ENCODE results near the gene ARAP1.

DNA sequence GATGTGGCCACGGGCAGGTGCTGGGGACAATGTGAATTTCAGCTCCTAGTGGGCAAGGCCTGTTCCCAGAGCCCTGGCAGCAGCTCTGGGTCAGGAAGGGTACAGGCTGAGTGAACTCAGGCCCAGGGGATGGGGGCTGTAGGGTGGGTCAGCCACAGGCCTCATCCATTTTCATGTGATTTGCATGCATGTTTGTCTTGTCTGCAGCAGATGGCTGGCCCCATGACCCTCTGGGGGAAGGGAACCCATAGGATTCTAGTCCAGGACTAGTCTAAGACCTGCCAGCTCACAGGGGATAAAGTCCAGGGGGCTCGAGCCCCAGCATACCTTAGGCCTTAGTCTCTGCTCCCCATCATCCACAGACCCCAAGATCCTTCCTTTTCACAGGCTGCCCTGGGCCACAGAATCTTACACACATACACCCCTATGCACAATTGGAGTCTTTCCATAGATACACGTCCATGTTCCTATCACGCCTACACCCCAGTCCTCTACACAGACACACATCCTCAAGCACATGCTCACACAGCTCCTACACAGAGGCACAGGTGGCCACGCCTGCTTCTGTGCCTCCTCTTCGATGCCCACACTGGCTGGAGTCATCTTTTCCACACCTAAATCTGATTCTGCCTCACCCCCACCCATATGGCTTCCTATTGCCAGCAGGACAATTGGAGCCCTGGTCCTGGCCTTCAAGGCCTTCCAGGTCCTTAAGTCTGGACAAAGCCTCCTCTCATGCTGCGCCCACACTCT is 103.6 kb downstream of the ARAP1 start:
- TF ChIP-seq EZH2phosphoT487 (IDR thresholded peaks at IDR 0.05; ENCODE audit: borderline replicate concordance): no peak
- TF ChIP-seq, protein P1, sequence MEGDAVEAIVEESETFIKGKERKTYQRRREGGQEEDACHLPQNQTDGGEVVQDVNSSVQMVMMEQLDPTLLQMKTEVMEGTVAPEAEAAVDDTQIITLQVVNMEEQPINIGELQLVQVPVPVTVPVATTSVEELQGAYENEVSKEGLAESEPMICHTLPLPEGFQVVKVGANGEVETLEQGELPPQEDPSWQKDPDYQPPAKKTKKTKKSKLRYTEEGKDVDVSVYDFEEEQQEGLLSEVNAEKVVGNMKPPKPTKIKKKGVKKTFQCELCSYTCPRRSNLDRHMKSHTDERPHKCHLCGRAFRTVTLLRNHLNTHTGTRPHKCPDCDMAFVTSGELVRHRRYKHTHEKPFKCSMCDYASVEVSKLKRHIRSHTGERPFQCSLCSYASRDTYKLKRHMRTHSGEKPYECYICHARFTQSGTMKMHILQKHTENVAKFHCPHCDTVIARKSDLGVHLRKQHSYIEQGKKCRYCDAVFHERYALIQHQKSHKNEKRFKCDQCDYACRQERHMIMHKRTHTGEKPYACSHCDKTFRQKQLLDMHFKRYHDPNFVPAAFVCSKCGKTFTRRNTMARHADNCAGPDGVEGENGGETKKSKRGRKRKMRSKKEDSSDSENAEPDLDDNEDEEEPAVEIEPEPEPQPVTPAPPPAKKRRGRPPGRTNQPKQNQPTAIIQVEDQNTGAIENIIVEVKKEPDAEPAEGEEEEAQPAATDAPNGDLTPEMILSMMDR (conservative IDR thresholded peaks at IDR 0.05; ENCODE audit: low read length): no peak

Measured in Loucy (cell line).